ENCODE results near the gene AQP12A.

AQP12A gene

GRCh38 chr2:240716130-240716798, 24.6 kb downstream of the AQP12A start:
- Histone ChIP-seq H3K4me1 (ENCODE audit: control insufficient read depth in 1 of 2, insufficient read depth in 1 of 2, low read depth in 1 of 2, low read length in 1 of 2) (no peaks in the 10 kb centered on the region), H3K36me3 (no peaks in the 10 kb centered on the region), H3K9me3 (no peaks in the 10 kb centered on the region), H3K4me3 (ENCODE audit: low read depth in 1 of 2, low read length in 1 of 2) (no peak overlapping the region), H3K27ac (no peak overlapping the region), H3K27me3 (no peaks in the 10 kb centered on the region)
- no peak for TF ChIP-seq CTCF (IDR thresholded peaks at IDR 0.05)

- Histone ChIP-seq H3K9me3 (no peaks in the 10 kb centered on the region), H3K4me3 (ENCODE audit: low read depth in 1 of 2, low read length in 1 of 2) (no peak overlapping the region), H3K27ac (no peak overlapping the region), H3K4me1 (ENCODE audit: control insufficient read depth in 1 of 2, insufficient read depth in 1 of 2, low read depth in 1 of 2, low read length in 1 of 2) (no peaks in the 10 kb centered on the region), H3K36me3 (no peaks in the 10 kb centered on the region), H3K27me3 (no peaks in the 10 kb centered on the region)
- no peak for TF ChIP-seq CTCF (IDR thresholded peaks at IDR 0.05)
Observed at GRCh38 chr2:240717181-240717641, 25.5 kb downstream of the AQP12A start.

GRCh38 chr2:240717681-240718581, 26.3 kb downstream of the AQP12A start:
- Histone ChIP-seq H3K4me3 (ENCODE audit: low read depth in 1 of 2, low read length in 1 of 2) (no peak overlapping the region), H3K27ac (no peak overlapping the region), H3K36me3 (no peaks in the 10 kb centered on the region), H3K4me1 (ENCODE audit: control insufficient read depth in 1 of 2, insufficient read depth in 1 of 2, low read depth in 1 of 2, low read length in 1 of 2) (no peaks in the 10 kb centered on the region), H3K27me3 (no peaks in the 10 kb centered on the region), H3K9me3 (no peaks in the 10 kb centered on the region)
- TF ChIP-seq CTCF (IDR thresholded peaks at IDR 0.05) = no peak

- no peaks in the 10 kb centered on the region for H3K9me3 ChIP-seq
- no peaks in the 10 kb centered on the region for H3K4me1 ChIP-seq (ENCODE audit: control insufficient read depth in 1 of 2, insufficient read depth in 1 of 2, low read depth in 1 of 2, low read length in 1 of 2)
- H3K36me3 ChIP-seq = no peaks in the 10 kb centered on the region
- no peak overlapping the region for H3K27ac ChIP-seq
- no peak for TF ChIP-seq CTCF (IDR thresholded peaks at IDR 0.05)
- no peak overlapping the region for H3K4me3 ChIP-seq (ENCODE audit: low read depth in 1 of 2, low read length in 1 of 2)
- no peaks in the 10 kb centered on the region for H3K27me3 ChIP-seq
Observed at GRCh38 chr2:240718896-240719490, 27.3 kb downstream of the AQP12A start.

GRCh38 chr2:240719676-240720545, 28.2 kb downstream of the AQP12A start:
- Histone ChIP-seq H3K36me3 (no peaks in the 10 kb centered on the region), H3K9me3 (no peaks in the 10 kb centered on the region), H3K4me1 (ENCODE audit: control insufficient read depth in 1 of 2, insufficient read depth in 1 of 2, low read depth in 1 of 2, low read length in 1 of 2) (no peaks in the 10 kb centered on the region), H3K4me3 (ENCODE audit: low read depth in 1 of 2, low read length in 1 of 2) (no peak overlapping the region), H3K27me3 (no peaks in the 10 kb centered on the region), H3K27ac (no peak overlapping the region)
- no peak for TF ChIP-seq CTCF (IDR thresholded peaks at IDR 0.05)

Measured in neutrophil (primary cell).